IMR-90 (cell line): ENCODE data around the gene FNBP1L. TPM values are rescaled to one million over a fixed set of nuclear protein-coding genes. Genes with fewer than 3 reads are reported as not detected.
A peak's percentile ranks its signal among the peaks of the same experiment; 100 is the strongest.

Experiments used
- ATAC-seq: fragments of 200-7000 bp; cut with Tn5 transposase; 2 replicates; pipeline ENCODE4 v1.9.1; 2020; ENCODE audit warnings: low read depth, mild to moderate bottlenecking, moderate library complexity
- BruUV-seq: library from RNA; stranded (reverse); fragments of 400-500 nt; replicated peaks from 2 replicates; lab custom pipeline; 2021; lab: Mats Ljungman, UMichigan
- CTCF ChIA-PET: fragments of 300-600 bp; formaldehyde crosslinking; extraction: SDS; loops from one replicate; lab custom pipeline; 2021; ENCODE audit warnings: antibody characterized with exemption; lab: Yijun Ruan, JAX
- POLR2A ChIA-PET: fragments of 300-600 bp; sonication (Branson Sonifier 250); formaldehyde crosslinking; loops from one replicate; lab custom pipeline; 2022; ENCODE audit warnings: antibody characterized with exemption; ENCODE audit not compliant: unreplicated experiment; lab: Charles Lee
- DNase-seq: peaks from one replicate; pipeline ENCODE4 v3.0.0; 2013
- H2AFZ ChIP-seq: replicated peaks from 2 replicates; pipeline ENCODE3; 2013; ENCODE audit warnings: low read length, mild to moderate bottlenecking; ENCODE audit not compliant: poor library complexity
- H2AK5ac ChIP-seq: 2 replicates; pipeline ENCODE4 v1.6.1; 2013; ENCODE audit warnings: low read depth, low read length, inconsistent platforms
- H2AK9ac ChIP-seq: replicated peaks from 2 replicates; pipeline ENCODE3; 2013; ENCODE audit warnings: mild to moderate bottlenecking, low read depth, low read length, moderate library complexity; ENCODE audit not compliant: poor library complexity
- H2BK120ac ChIP-seq: 2 replicates; pipeline ENCODE4 v1.6.1; 2013; ENCODE audit warnings: low read depth, low read length, inconsistent platforms
- H2BK15ac ChIP-seq: 3 replicates; pipeline ENCODE4 v1.6.1; 2013; ENCODE audit warnings: low read depth, low read length, inconsistent platforms
- H2BK20ac ChIP-seq: 2 replicates; pipeline ENCODE4 v1.6.1; 2013; ENCODE audit warnings: low read depth, mild to moderate bottlenecking, inconsistent platforms, low read length, moderate library complexity
- H2BK5ac ChIP-seq: 2 replicates; pipeline ENCODE4 v1.6.1; 2013; ENCODE audit warnings: mild to moderate bottlenecking, low read depth, low read length, inconsistent platforms; ENCODE audit not compliant: poor library complexity, severe bottlenecking
- H3K14ac ChIP-seq: replicated peaks from 2 replicates; pipeline ENCODE4 v1.6.1; 2013; ENCODE audit warnings: low read depth, low read length, inconsistent platforms
- H3K18ac ChIP-seq: 2 replicates; pipeline ENCODE4 v1.6.1; 2013; ENCODE audit warnings: low read depth, low read length, control low read depth
- H3K23ac ChIP-seq: 2 replicates; pipeline ENCODE4 v1.6.1; 2013; ENCODE audit warnings: low read depth, low read length, inconsistent platforms
- H3K27ac ChIP-seq: 2 replicates; pipeline ENCODE4 v1.5.1; 2013; ENCODE audit warnings: mild to moderate bottlenecking, control low read depth, low read length; ENCODE audit not compliant: insufficient read depth
- H3K27me3 ChIP-seq: 2 replicates; pipeline ENCODE4 v1.6.1; 2013; ENCODE audit warnings: low read length; ENCODE audit not compliant: control insufficient read depth, insufficient read depth
- H3K36me3 ChIP-seq: 2 replicates; pipeline ENCODE4 v1.6.1; 2013; ENCODE audit warnings: low read length, mixed read lengths; ENCODE audit not compliant: control insufficient read depth, insufficient read depth
- H3K4ac ChIP-seq: 2 replicates; pipeline ENCODE4 v1.6.1; 2013; ENCODE audit warnings: low read depth, low read length, inconsistent platforms
- H3K4me1 ChIP-seq: 2 replicates; pipeline ENCODE4 v1.6.1; 2013; ENCODE audit warnings: low read length, mixed read lengths; ENCODE audit not compliant: control insufficient read depth, insufficient read depth
- H3K4me2 ChIP-seq: 2 replicates; pipeline ENCODE4 v1.6.1; 2013; ENCODE audit warnings: low read depth, mild to moderate bottlenecking, control low read depth, low read length, moderate library complexity
- H3K4me3 ChIP-seq: 2 replicates; pipeline ENCODE4 v1.5.1; 2013; ENCODE audit warnings: low read depth, mild to moderate bottlenecking, control low read depth, low read length, moderate library complexity; ENCODE audit not compliant: insufficient read depth
- H3K56ac ChIP-seq: 2 replicates; pipeline ENCODE4 v1.6.1; 2013; ENCODE audit warnings: low read length, inconsistent platforms; ENCODE audit not compliant: insufficient read depth; ENCODE audit errors: extremely low read depth
- H3K79me1 ChIP-seq, 2 experiments: 2 replicates each; pipeline ENCODE4 v1.6.1; 2013; ENCODE audit warnings: low read length in 2 of 2, inconsistent platforms in 1 of 2, low read depth in 1 of 2
- H3K9ac ChIP-seq: 2 replicates; pipeline ENCODE4 v1.6.1; 2013; ENCODE audit warnings: low read depth, low read length, control low read depth
- H3K9me1 ChIP-seq: 2 replicates; pipeline ENCODE4 v1.6.1; 2013; ENCODE audit warnings: low read length, inconsistent platforms; ENCODE audit not compliant: insufficient read depth
- H3K9me3 ChIP-seq: 2 replicates; pipeline ENCODE4 v1.6.1; 2013; ENCODE audit warnings: low read length; ENCODE audit not compliant: control insufficient read depth, insufficient read depth
- H4K20me1 ChIP-seq: 2 replicates; pipeline ENCODE4 v1.6.1; 2013; ENCODE audit warnings: low read length, inconsistent platforms; ENCODE audit not compliant: insufficient read depth
- H4K5ac ChIP-seq: 2 replicates; pipeline ENCODE4 v1.6.1; 2013; ENCODE audit warnings: mild to moderate bottlenecking, low read depth, low read length, control low read depth
- H4K8ac ChIP-seq, 2 experiments: 2 replicates each; pipeline ENCODE4 v1.6.1; 2013; ENCODE audit warnings: low read depth in 2 of 2, low read length in 2 of 2, control low read depth in 1 of 2, inconsistent platforms in 1 of 2
- H4K91ac ChIP-seq: 2 replicates; pipeline ENCODE4 v1.6.1; 2013; ENCODE audit warnings: low read depth, low read length, inconsistent platforms; ENCODE audit not compliant: insufficient read depth
- CEBPB ChIP-seq: IDR thresholded peaks from 2 replicates; pipeline ENCODE4 v1.6.1; 2012; ENCODE audit warnings: low read depth, low read length, improper control_type of control experiment
- CHD1 ChIP-seq: IDR thresholded peaks from 2 replicates; pipeline ENCODE4 v1.6.1; 2012; ENCODE audit warnings: low read depth, low read length, improper control_type of control experiment
- CTCF ChIP-seq: conservative IDR thresholded peaks from 2 replicates; pipeline ENCODE4 v1.5.1; 2012; ENCODE audit warnings: mild to moderate bottlenecking, low read depth, low read length, improper control_type of control experiment
- MAZ ChIP-seq: IDR thresholded peaks from 2 replicates; pipeline ENCODE4 v1.6.1; 2012; ENCODE audit warnings: low read depth, mild to moderate bottlenecking, low read length, improper control_type of control experiment, moderate library complexity, borderline replicate concordance
- NFE2L2 ChIP-seq: fragments of 150-350 bp; IDR thresholded peaks from 2 replicates; pipeline ENCODE4 v1.6.1; 2016; ENCODE audit warnings: low read depth, mild to moderate bottlenecking, low read length
- RAD21 ChIP-seq: IDR thresholded peaks from 2 replicates; pipeline ENCODE4 v1.6.1; 2012; ENCODE audit warnings: low read length, improper control_type of control experiment
- RCOR1 ChIP-seq: IDR thresholded peaks from 2 replicates; pipeline ENCODE4 v1.6.1; 2012; ENCODE audit warnings: mild to moderate bottlenecking, low read length, improper control_type of control experiment; ENCODE audit not compliant: insufficient replicate concordance
- dilution Hi-C: fragments of 300-500 bp; cut with HindIII; formaldehyde crosslinking; loops from one replicate; pipeline ENCODE4 v1.14.3; 2018; ENCODE audit warnings: low sequenced_read_pairs; ENCODE audit not compliant: unreplicated experiment
- in situ Hi-C: fragments of 300-500 bp; cut with MboI; formaldehyde crosslinking; loops from 3 replicates; pipeline ENCODE4 v1.14.3; 2019; ENCODE audit warnings: low sequenced_read_pairs, inconsistent platforms, mixed read lengths
- intact Hi-C: fragments of 100-400 bp; cut with micrococcal nuclease; formaldehyde crosslinking; loops from 2 replicates; pipeline ENCODE4 v1.10.0; 2022
- polyA plus RNA-seq, 3 experiments: library from polyadenylated mRNA; depleted of rRNA; stranded (reverse); fragments of >200 nt; gene quantifications; 2 replicates each; pipeline ENCODE4 v1.2.3, GENCODE V29; 2012; ENCODE audit warnings: low replicate concordance in 1 of 3
- total RNA-seq: library from RNA; depleted of rRNA; stranded (reverse); fragments of >200 nt; gene quantifications from 2 replicates; pipeline ENCODE4 v1.2.3, GENCODE V29; 2012
- TF ChIP-seq, protein P1 (sequence below): fragments of 150-350 bp; IDR thresholded peaks from 2 replicates; pipeline ENCODE4 v1.6.1; 2017; ENCODE audit warnings: mild to moderate bottlenecking, antibody characterized with exemption, low read length, low read depth
- TF ChIP-seq, protein P2 (sequence below): fragments of 150-350 bp; IDR thresholded peaks from 2 replicates; pipeline ENCODE4 v1.6.1; 2016; ENCODE audit warnings: low read depth, mild to moderate bottlenecking, low read length, moderate library complexity, borderline replicate concordance

The FNBP1L gene
- total and polyA plus RNA-seq, 2 of the 4 experiments (the other 2 are of a cell fraction), result 9.3 to 15.2 TPM

GRCh38 chr1:93399781-93400180, 48.1 kb upstream of the FNBP1L start:
- POLR2A ChIA-PET, result no interaction called here
- BruUV-seq, result no TSS peak
- Histone ChIP-seq H2BK20ac (no peak overlapping the region), H3K9me1 (no peaks in the 10 kb centered on the region), H2AFZ (no peak overlapping the region), H3K9me3 (no peaks in the 10 kb centered on the region), H2AK9ac (no peak overlapping the region), H3K4me1 (no peaks in the 10 kb centered on the region), H3K27me3 (peaks cover 2% of the 10 kb centered on the region), H3K79me1 (no peaks in the 10 kb centered on the region), H2AK5ac (no peak overlapping the region), H4K8ac (no peak overlapping the region), H3K9ac (no peak overlapping the region), H2BK120ac (no peak overlapping the region), H4K91ac (no peak overlapping the region), H3K23ac (no peak overlapping the region), H3K27ac (no peak overlapping the region), H2BK15ac (no peak overlapping the region), H3K4ac (no peak overlapping the region), H3K18ac (no peak overlapping the region), H3K4me3 (no peak overlapping the region), H4K20me1 (no peaks in the 10 kb centered on the region), H3K4me2 (no peak overlapping the region), H4K5ac (no peak overlapping the region), H2BK5ac (no peak overlapping the region), H3K56ac (no peak overlapping the region), H3K14ac (no peak overlapping the region), H3K36me3 (no peaks in the 10 kb centered on the region)
- intact Hi-C loops, result no loop called here
- TF ChIP-seq RAD21 (no peak), MAZ (no peak), RCOR1 (no peak), CEBPB (no peak), NFE2L2 (no peak), CHD1 (no peak), CTCF (no peak)
- TF ChIP-seq, protein P1, sequence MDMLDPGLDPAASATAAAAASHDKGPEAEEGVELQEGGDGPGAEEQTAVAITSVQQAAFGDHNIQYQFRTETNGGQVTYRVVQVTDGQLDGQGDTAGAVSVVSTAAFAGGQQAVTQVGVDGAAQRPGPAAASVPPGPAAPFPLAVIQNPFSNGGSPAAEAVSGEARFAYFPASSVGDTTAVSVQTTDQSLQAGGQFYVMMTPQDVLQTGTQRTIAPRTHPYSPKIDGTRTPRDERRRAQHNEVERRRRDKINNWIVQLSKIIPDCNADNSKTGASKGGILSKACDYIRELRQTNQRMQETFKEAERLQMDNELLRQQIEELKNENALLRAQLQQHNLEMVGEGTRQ, result no peak
- TF ChIP-seq, protein P2, sequence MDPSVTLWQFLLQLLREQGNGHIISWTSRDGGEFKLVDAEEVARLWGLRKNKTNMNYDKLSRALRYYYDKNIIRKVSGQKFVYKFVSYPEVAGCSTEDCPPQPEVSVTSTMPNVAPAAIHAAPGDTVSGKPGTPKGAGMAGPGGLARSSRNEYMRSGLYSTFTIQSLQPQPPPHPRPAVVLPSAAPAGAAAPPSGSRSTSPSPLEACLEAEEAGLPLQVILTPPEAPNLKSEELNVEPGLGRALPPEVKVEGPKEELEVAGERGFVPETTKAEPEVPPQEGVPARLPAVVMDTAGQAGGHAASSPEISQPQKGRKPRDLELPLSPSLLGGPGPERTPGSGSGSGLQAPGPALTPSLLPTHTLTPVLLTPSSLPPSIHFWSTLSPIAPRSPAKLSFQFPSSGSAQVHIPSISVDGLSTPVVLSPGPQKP, result no peak
- CTCF ChIA-PET, result no interaction called here
- ATAC-seq (peak; percentile 48), DNase-seq (no peak)
- dilution Hi-C loops, result no loop called here
- in situ Hi-C loops, result no loop called here
